Measurements from ENCODE around the gene ICAM3. TPM values are rescaled to one million over a fixed set of nuclear protein-coding genes. Genes with fewer than 3 reads are reported as not detected.

ICAM3 gene

DNA sequence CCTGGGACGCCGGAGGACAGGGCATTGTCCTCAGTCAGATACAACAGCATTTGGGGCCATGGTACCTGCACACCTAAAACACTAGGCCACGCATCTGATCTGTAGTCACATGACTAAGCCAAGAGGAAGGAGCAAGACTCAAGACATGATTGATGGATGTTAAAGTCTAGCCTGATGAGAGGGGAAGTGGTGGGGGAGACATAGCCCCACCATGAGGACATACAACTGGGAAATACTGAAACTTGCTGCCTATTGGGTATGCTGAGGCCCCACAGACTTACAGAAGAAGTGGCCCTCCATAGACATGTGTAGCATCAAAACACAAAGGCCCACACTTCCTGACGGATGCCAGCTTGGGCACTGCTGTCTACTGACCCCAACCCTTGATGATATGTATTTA, 54.0 kb downstream of the ICAM3 start:
- peak overlapping the region; percentile 63 for H2BK12ac ChIP-seq (ENCODE audit: low read length)
- H2AK5ac ChIP-seq (ENCODE audit: low read depth, low read length), result no peak overlapping the region
- peaks cover 0 to 47% of the 10 kb centered on the region in 2 donors for H3K36me3 ChIP-seq (replicated peaks in 1 of 2; ENCODE audit: control insufficient read depth in 2 of 2, insufficient read depth in 2 of 2, low read length in 2 of 2)
- no peak overlapping the region for H3K4me3 ChIP-seq (ENCODE audit: low read length in 2 of 2)
- H3K4ac ChIP-seq (ENCODE audit: low read length), result no peak overlapping the region
- no peak overlapping the region for H2BK120ac ChIP-seq (ENCODE audit: low read depth, low read length)
- H4K91ac ChIP-seq (ENCODE audit: low read depth, low read length, poor library complexity), result no peak overlapping the region
- peaks cover 0 to 7% of the 10 kb centered on the region in 2 donors for H3K9me3 ChIP-seq (replicated peaks in 1 of 2; ENCODE audit: control insufficient read depth in 2 of 2, insufficient read depth in 1 of 2, low read depth in 1 of 2, low read length in 2 of 2)
- H3K27ac ChIP-seq (replicated peaks; ENCODE audit: low read length), result no peak overlapping the region
- H3K4me2 ChIP-seq (ENCODE audit: insufficient read depth, low read length, poor library complexity, severe bottlenecking), result no peak overlapping the region
- H2BK5ac ChIP-seq (ENCODE audit: low read length), result no peak overlapping the region
- H3K4me1 ChIP-seq (ENCODE audit: control insufficient read depth in 2 of 2, insufficient read depth in 1 of 2, low read depth in 1 of 2, low read length in 2 of 2), result peaks cover 8 to 16% of the 10 kb centered on the region in 2 donors
- no peak overlapping the region for H3K18ac ChIP-seq (ENCODE audit: low read length)
- peaks cover 12 to 43% (median 21%) of the 10 kb centered on the region in 3 experiments for H3K27me3 ChIP-seq (ENCODE audit: control insufficient read depth in 3 of 3, insufficient read depth in 3 of 3, low read depth in 1 of 3, low read length in 3 of 3)
- peak overlapping the region; percentile 30 for H3K9ac ChIP-seq (ENCODE audit: low read depth, low read length, poor library complexity)
- no peak overlapping the region for H2AFZ ChIP-seq (ENCODE audit: low read length)
- DNase-seq (ENCODE audit: low spot score), result no peak
- H3K14ac ChIP-seq (ENCODE audit: low read length), result no peak overlapping the region
- H2BK15ac ChIP-seq (ENCODE audit: low read length), result peak overlapping the region; percentile 81
- WGBS, 2 donors (ENCODE audit: extremely low coverage in 2 of 2, insufficient read length in 2 of 2, insufficient replicate concordance in 1 of 2), result no CpG with 5 or more reads among the region's 4 CpGs
- H4K8ac ChIP-seq (ENCODE audit: low read depth, low read length), result no peak overlapping the region
- H3K79me1 ChIP-seq (ENCODE audit: low read depth, low read length), result no peaks in the 10 kb centered on the region
- H3K23ac ChIP-seq (ENCODE audit: low read depth, low read length, poor library complexity), result peak overlapping the region; percentile 75

- peak overlapping the region; percentile 75 for H3K23ac ChIP-seq (ENCODE audit: low read depth, low read length, poor library complexity)
- peaks cover 0 to 7% of the 10 kb centered on the region in 2 donors for H3K9me3 ChIP-seq (replicated peaks in 1 of 2; ENCODE audit: control insufficient read depth in 2 of 2, insufficient read depth in 1 of 2, low read depth in 1 of 2, low read length in 2 of 2)
- peak overlapping the region; percentile 81 for H2BK15ac ChIP-seq (ENCODE audit: low read length)
- H2BK120ac ChIP-seq (ENCODE audit: low read depth, low read length), result no peak overlapping the region
- no peak overlapping the region for H3K18ac ChIP-seq (ENCODE audit: low read length)
- peak overlapping the region; percentile 84 for H2AK5ac ChIP-seq (ENCODE audit: low read depth, low read length)
- no peak overlapping the region for H2BK12ac ChIP-seq (ENCODE audit: low read length)
- peaks cover 0 to 52% of the 10 kb centered on the region in 2 donors for H3K36me3 ChIP-seq (replicated peaks in 1 of 2; ENCODE audit: control insufficient read depth in 2 of 2, insufficient read depth in 2 of 2, low read length in 2 of 2)
- peaks cover 3 to 13% of the 10 kb centered on the region in 2 donors for H3K4me1 ChIP-seq (ENCODE audit: control insufficient read depth in 2 of 2, insufficient read depth in 1 of 2, low read depth in 1 of 2, low read length in 2 of 2)
- DNase-seq (ENCODE audit: low spot score), result no peak
- H4K91ac ChIP-seq (ENCODE audit: low read depth, low read length, poor library complexity), result no peak overlapping the region
- peak overlapping the region; percentile 30 for H3K9ac ChIP-seq (ENCODE audit: low read depth, low read length, poor library complexity)
- no peak overlapping the region for H3K4me2 ChIP-seq (ENCODE audit: insufficient read depth, low read length, poor library complexity, severe bottlenecking)
- H3K4me3 ChIP-seq (ENCODE audit: low read length in 2 of 2), result no peak overlapping the region
- no peak overlapping the region for H4K8ac ChIP-seq (ENCODE audit: low read depth, low read length)
- no peak overlapping the region for H2BK5ac ChIP-seq (ENCODE audit: low read length)
- H3K79me1 ChIP-seq (ENCODE audit: low read depth, low read length), result no peaks in the 10 kb centered on the region
- WGBS, 2 donors (ENCODE audit: extremely low coverage in 2 of 2, insufficient read length in 2 of 2, insufficient replicate concordance in 1 of 2), result no CpG with 5 or more reads among the region's 13 CpGs
- no peak overlapping the region for H3K14ac ChIP-seq (ENCODE audit: low read length)
- H3K27me3 ChIP-seq (ENCODE audit: control insufficient read depth in 3 of 3, insufficient read depth in 3 of 3, low read depth in 1 of 3, low read length in 3 of 3), result peaks cover 7 to 39% (median 17%) of the 10 kb centered on the region in 3 experiments
- no peak overlapping the region for H3K4ac ChIP-seq (ENCODE audit: low read length)
- H2AFZ ChIP-seq (ENCODE audit: low read length), result no peak overlapping the region
- no peak overlapping the region for H3K27ac ChIP-seq (replicated peaks; ENCODE audit: low read length)
These were observed 54.5 kb downstream of the ICAM3 start for GRCh38 chr19:10284960-10285278.

DNA sequence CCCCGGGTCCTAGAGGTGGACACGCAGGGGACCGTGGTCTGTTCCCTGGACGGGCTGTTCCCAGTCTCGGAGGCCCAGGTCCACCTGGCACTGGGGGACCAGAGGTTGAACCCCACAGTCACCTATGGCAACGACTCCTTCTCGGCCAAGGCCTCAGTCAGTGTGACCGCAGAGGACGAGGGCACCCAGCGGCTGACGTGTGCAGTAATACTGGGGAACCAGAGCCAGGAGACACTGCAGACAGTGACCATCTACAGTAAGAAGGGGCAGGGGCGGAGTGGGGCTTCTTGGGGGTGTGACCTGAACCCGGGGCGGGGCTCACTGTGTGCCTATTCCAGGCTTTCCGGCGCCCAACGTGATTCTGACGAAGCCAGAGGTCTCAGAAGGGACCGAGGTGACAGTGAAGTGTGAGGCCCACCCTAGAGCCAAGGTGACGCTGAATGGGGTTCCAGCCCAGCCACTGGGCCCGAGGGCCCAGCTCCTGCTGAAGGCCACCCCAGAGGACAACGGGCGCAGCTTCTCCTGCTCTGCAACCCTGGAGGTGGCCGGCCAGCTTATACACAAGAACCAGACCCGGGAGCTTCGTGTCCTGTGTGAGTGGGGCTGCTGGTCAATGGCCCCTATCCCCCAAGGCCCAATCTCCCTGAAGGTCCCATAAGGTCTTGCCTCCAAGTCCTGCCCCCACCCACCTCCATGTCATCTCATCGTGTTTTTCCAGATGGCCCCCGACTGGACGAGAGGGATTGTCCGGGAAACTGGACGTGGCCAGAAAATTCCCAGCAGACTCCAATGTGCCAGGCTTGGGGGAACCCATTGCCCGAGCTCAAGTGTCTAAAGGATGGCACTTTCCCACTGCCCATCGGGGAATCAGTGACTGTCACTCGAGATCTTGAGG, 55.1 kb downstream of the ICAM3 start:
- no peak overlapping the region for H3K4me3 ChIP-seq (ENCODE audit: low read length in 2 of 2)
- no peak overlapping the region for H4K8ac ChIP-seq (ENCODE audit: low read depth, low read length)
- H3K27ac ChIP-seq (replicated peaks; ENCODE audit: low read length), result no peak overlapping the region
- no peak overlapping the region for H2BK120ac ChIP-seq (ENCODE audit: low read depth, low read length)
- H3K4me1 ChIP-seq (ENCODE audit: control insufficient read depth in 2 of 2, insufficient read depth in 1 of 2, low read depth in 1 of 2, low read length in 2 of 2), result peaks cover 3 to 10% of the 10 kb centered on the region in 2 donors
- no peak overlapping the region for H4K91ac ChIP-seq (ENCODE audit: low read depth, low read length, poor library complexity)
- no peak overlapping the region for H3K14ac ChIP-seq (ENCODE audit: low read length)
- peak overlapping the region; percentile 60 for H3K9ac ChIP-seq (ENCODE audit: low read depth, low read length, poor library complexity)
- peak overlapping the region; percentile 81 for H2BK15ac ChIP-seq (ENCODE audit: low read length)
- peak overlapping the region; percentile 75 for H3K23ac ChIP-seq (ENCODE audit: low read depth, low read length, poor library complexity)
- H2BK5ac ChIP-seq (ENCODE audit: low read length), result peak overlapping the region; percentile 75
- H3K4ac ChIP-seq (ENCODE audit: low read length), result no peak overlapping the region
- H2AFZ ChIP-seq (ENCODE audit: low read length), result no peak overlapping the region
- peak overlapping the region; percentile 84 for H2AK5ac ChIP-seq (ENCODE audit: low read depth, low read length)
- H2BK12ac ChIP-seq (ENCODE audit: low read length), result peak overlapping the region; percentile 63
- peaks cover 0 to 7% of the 10 kb centered on the region in 2 donors for H3K9me3 ChIP-seq (replicated peaks in 1 of 2; ENCODE audit: control insufficient read depth in 2 of 2, insufficient read depth in 1 of 2, low read depth in 1 of 2, low read length in 2 of 2)
- H3K18ac ChIP-seq (ENCODE audit: low read length), result peak overlapping the region; percentile 48
- peaks cover 0 to 58% of the 10 kb centered on the region in 2 donors for H3K36me3 ChIP-seq (replicated peaks in 1 of 2; ENCODE audit: control insufficient read depth in 2 of 2, insufficient read depth in 2 of 2, low read length in 2 of 2)
- H3K27me3 ChIP-seq (ENCODE audit: control insufficient read depth in 3 of 3, insufficient read depth in 3 of 3, low read depth in 1 of 3, low read length in 3 of 3), result peaks cover 2 to 34% (median 15%) of the 10 kb centered on the region in 3 experiments
- DNase-seq (ENCODE audit: low spot score), result no peak
- WGBS, 2 donors (ENCODE audit: extremely low coverage in 2 of 2, insufficient read length in 2 of 2, insufficient replicate concordance in 1 of 2), result no CpG with 5 or more reads among the region's 34 CpGs
- H3K79me1 ChIP-seq (ENCODE audit: low read depth, low read length), result no peaks in the 10 kb centered on the region
- H3K4me2 ChIP-seq (ENCODE audit: insufficient read depth, low read length, poor library complexity, severe bottlenecking), result no peak overlapping the region

Small RNA genes within 50 kb of the gene (small RNA-seq; reads per million reads assigned to genes)
- not detected for gene AC011511.1 (ENCODE audit: insufficient read depth)
- gene AC011511.4 (ENCODE audit: insufficient read depth), result not detected
